Right renal pelvis (tissue), 4 donors: Measurements from ENCODE around the gene ATF5. TPM values are rescaled to one million over a fixed set of nuclear protein-coding genes. Genes with fewer than 3 reads are reported as not detected.

Experiments used
- DNase-seq, 4 donors: peaks; one replicate each; pipeline ENCODE4 v3.0.0-alpha.2; 2013; ENCODE audit warnings: low read depth in 4 of 4, low spot score in 3 of 4, missing footprints in 1 of 4
- polyA plus RNA-seq, 4 donors: library from polyadenylated mRNA; unstranded; fragments of 120-200 nt; gene quantifications; one replicate each; pipeline ENCODE4 v1.2.1, GENCODE V29; 2013; ENCODE audit not compliant: insufficient read length in 4 of 4

Gene ATF5, protein sequence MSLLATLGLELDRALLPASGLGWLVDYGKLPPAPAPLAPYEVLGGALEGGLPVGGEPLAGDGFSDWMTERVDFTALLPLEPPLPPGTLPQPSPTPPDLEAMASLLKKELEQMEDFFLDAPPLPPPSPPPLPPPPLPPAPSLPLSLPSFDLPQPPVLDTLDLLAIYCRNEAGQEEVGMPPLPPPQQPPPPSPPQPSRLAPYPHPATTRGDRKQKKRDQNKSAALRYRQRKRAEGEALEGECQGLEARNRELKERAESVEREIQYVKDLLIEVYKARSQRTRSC
- polyA plus RNA-seq = 10 to 100 TPM; 22.7 to 26.9 (median 23.8) TPM

DNA sequence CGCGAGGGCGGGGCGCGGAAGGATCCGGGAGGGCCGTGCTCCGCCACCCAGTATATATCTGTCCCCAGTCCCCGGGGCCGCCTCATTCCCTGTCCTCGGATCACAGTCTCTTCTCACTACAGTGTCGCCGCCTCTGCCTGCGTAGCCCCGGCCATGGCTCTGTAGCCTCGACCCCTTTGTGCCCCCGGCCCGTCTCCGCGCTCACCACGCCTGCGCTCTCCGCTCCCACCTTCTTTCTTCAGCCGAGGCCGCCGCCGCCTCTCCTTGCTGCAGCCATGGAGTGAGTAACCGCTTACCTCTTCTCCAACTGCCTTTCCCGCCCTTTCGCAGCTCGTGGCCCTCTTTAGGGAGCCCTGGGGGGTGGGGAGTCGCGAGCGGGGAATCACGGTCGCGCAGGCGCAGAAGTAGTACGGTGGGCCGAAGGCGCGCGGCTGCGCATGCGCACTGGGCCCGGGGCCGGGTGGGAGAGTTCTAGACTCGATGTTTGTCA is at the start of gene ATF5, which contains the start of gene NUP62:
ATF5 (plus strand) TSS at position 85 of the 490 bp plus-strand sequence. CDS start 1,646 bp downstream, outside the sequence.
NUP62 (minus strand) TSS at position 384 of the 490 bp plus-strand sequence. CDS start 19,697 bp downstream, outside the sequence.
- peak in 1 of 4 donors; percentile 76 for DNase-seq

DNA sequence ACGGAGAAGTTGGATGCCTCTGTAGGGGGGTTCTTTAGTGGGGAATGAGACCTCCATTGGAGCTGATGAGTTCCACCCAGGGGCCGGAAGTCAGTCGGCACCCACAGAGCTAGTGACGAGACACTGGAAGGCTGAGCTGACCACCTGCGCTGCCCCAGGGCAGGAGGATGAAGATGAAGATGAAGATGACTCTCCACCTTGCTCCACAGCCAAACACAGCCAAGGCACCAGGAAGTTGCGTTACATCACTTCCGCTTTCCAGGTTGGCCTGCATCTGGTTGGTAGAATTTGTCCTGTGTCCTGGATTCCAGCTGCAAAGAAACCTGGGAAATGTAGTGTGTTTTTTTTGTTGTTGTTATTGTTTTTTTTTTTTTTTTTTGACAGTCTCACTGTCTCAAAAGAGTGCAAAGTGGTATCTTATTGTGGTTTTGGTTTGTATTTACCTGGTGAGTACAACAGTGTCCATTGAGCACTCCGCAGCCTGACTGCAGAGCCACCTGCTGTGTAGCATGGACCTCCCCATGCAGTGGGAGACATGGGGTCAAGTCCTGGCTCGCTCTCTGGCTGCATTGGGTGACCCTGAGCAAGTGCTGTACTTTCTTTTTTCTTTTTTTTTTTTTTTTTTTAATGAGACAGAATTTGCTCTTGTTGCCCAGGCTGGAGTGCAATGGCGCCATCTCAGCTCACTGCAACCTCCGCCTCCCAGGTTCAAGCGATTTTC is 49.6 kb upstream of the ATF5 start:
- DNase-seq = no peak

DNA sequence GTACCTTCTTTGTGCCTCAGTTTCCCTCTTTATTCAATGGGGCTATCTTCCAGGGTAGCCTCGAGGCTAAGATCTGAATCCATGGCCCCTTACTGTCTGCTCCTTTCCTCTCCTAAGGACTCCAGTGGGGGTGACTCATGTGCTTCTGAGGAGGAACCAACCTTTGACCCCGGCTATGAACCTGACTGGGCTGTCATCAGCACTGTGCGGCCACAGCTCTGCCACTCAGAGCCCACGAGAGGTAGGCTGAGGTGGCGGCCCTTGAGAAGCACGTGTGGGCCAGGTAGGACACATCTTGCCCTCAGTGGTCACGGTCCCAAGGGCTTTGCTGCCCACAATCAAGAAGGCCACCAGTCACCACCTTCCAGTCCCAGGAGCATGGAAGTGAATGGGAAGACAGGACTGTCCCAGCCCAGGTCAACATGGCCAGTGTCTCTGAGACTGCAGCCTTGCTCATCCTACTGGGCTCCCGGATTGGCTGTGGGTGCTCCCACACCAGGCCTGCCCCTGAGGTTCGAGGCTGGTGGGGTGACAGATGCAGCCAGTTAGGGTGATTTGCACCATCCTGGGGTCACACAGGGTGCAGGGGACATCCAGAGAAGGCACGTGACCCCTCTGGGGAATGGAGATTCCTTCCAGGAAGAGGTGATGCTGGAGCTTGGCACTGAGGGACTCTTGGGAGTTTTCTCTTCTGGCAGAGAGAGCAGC is 48.7 kb upstream of the ATF5 start:
- no peak for DNase-seq

DNA sequence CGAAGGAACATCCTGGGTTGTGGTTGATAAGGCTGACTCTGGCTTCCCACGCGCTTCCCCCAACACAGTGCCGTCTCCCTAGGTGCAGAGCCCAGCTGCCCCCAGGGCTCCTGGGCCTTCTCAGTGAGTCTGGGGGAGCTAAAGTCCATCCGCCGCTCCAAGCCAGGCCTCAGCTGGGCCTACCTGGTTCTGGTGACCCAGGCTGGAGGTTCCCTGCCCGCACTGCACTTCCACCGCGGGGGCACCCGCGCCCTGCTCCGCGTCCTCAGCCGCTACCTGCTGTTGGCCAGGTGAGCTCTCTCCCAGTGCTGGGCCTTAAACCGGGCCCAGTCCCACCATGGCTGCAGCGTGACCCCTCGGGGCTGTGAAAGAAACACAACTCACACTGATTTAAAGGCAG is 47.8 kb upstream of the ATF5 start:
- no peak for DNase-seq

DNA sequence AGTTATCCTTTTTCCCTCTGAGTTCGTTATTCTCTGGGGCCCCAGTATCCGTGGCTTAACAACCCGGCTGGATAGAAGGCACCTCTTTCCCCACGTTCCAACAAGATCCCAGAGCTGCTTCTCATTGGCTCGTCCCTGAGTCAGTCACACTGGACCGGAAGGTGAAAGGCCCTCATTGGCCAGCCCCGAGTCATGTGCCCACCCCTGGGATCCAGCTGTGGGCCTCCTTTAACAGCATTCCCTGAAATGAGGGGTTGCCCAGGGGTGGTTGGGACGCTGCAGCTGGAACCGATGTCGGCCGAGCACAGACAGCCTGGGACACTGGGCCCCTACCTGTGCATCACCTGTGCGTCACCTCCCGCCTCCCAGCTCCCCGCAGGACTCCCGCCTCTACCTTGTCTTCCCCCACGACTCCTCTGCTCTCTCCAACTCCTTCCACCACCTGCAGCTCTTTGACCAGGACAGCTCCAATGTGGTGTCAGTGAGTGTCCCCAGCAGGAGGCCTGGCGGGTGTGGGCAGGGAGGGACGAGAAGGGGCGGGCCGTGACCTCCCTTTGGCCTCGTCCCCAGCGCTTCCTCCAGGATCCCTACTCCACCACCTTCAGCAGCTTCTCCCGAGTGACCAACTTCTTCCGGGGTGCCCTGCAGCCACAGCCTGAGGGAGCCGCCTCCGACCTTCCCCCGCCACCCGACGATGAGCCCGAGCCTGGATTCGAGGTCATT is 47.2 kb upstream of the ATF5 start:
- DNase-seq = no peak

DNA sequence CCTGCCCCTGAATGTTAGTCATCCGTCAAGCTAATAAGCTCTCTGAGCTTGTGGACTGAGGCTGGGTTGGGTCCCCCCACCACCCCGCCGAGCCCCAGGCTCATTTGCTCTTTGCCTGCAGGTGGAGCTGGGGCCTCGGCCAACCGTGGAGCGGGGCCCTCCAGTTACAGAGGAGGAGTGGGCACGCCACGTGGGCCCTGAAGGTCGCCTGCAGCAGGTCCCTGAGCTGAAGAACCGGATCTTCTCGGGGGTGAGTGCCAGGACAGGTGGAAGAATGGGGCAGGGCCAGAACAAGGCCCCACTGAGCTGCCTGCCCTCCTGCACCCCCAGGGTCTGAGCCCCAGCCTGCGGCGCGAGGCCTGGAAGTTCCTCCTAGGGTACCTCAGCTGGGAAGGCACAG is 46.4 kb upstream of the ATF5 start:
- DNase-seq = no peak

DNA sequence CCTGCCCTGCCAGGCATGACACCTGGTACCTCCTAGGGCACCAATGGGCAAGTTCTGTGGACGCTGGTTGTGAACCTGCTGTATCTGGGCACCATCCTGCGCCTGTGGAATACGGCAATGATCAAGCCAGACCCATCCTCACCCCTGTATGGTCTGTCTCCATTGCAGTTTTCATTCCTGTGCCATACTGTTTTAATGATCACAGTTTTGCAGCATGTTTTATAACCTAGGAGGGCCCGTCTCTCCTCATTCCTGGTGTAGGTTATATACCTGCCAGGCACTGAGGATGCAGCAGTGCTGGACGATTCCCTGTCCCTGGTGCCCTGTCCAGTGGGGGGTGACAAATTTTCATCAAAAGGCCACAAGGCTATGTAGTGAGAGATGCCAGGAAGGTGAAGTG is 45.9 kb upstream of the ATF5 start:
- DNase-seq = no peak

DNA sequence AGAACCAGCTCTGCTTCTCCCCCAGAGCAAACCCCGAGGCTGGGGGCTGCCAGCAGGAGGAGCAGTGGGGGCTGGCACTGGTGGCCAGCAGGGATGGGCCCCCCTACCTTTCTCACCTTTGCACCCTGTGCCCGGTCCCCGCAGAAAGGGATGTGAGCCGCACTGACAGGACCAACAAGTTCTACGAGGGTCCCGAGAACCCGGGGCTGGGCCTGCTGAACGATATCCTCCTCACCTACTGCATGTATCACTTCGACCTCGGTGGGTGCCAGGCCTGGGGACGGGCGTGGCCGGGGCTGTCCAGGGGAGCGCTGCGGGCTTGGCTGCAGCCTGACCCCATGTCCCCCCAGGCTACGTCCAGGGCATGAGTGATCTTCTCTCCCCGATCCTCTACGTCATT is 44.9 kb upstream of the ATF5 start:
- DNase-seq = no peak

DNA sequence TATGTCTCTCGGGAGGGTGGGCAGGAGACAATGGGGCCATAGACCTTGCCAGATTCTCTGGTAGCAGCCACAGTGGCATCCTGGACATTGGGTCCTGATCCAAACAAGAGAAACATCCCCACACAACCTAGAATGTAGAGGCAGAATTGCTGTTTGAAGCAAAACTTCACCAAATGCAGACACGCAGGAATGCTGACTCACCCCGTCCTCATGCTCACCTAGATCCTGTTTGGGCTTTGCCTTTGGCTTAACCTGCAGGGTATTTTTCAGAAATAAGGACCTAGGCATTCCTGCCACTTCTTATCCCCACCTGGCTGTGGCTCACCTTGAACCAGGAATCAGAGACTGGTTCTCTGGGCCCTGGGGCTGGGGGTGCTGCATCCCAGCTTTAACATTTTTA is 44.2 kb upstream of the ATF5 start:
- no peak for DNase-seq

DNA sequence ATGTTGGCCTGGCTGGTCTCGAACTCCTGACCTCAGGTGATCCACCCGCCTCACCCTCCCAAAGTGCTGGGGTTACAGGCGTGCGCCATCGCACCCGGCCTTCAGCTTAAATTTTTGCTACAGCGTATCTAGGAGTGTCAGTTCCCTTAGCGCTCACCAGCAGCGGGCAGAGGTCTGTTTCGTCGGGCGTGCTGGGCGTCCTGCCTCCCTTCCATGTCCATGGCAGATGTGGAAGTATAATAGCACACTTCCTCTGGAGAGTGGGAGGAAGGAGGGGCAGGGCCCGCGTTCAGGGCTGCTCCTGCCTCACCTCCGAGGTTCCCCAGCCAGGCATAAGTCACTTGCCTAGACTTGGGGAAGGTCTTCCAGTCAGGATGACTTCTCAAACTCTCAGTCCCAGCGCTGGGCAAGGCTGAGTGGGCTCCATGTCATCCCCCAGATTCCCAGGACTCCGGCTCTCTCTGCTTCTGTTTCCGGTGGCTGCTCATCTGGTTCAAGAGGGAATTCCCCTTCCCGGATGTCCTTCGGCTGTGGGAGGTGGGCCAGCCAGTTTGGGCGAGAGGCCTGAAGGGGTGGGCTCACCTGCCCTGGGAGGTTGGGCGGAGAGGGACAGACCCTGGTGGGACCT is 41.9 kb upstream of the ATF5 start:
- DNase-seq = no peak

DNA sequence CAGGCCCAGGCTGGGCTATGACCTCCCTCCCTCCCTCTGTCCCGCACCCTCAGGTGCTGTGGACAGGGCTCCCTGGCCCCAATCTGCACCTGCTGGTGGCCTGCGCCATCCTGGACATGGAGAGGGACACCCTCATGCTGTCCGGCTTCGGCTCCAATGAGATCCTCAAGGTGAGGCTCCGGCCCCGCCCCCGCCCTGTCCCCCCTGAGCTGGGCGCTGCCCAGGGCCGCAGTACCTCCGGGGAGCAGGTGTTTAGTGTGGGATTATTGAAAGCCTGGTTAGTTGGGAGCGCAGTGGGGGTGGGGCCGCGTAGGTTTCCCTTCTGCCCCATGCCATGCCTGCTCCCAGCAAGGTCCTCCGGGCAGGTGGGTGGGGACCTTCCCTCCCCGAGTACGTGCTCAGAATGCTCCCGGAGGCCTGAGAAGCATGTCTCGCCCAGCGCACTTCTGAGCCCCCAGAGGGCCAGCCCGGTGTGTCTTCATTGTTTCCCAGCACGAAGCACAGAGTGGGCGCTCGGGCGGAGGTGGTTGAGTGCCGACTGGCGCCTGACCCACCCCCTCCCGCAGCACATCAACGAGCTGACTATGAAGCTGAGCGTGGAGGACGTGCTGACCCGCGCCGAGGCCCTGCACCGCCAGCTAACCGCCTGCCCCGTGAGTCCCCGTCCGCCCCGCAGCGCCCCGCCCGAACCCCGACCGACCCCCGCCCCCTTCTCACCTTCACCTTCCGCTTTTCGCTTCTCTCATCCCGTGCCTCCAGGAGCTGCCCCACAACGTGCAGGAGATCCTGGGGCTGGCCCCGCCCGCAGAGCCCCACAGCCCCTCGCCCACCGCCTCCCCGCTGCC is 41.1 kb upstream of the ATF5 start:
- DNase-seq = no peak

DNA sequence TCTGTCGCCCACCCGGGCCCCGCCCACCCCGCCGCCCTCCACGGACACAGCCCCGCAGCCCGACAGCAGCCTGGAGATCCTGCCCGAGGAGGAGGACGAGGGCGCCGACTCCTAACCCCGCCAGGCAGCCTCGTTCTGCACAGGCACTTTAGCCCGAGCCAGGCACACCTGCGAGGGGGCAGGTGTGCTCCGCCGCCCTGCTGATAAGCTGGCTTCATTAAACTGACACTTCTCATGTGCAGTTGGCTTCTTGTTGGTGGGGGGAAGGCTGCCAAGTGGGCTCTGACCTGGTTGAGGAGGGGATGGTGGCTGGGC is 40.5 kb upstream of the ATF5 start:
- no peak for DNase-seq

DNA sequence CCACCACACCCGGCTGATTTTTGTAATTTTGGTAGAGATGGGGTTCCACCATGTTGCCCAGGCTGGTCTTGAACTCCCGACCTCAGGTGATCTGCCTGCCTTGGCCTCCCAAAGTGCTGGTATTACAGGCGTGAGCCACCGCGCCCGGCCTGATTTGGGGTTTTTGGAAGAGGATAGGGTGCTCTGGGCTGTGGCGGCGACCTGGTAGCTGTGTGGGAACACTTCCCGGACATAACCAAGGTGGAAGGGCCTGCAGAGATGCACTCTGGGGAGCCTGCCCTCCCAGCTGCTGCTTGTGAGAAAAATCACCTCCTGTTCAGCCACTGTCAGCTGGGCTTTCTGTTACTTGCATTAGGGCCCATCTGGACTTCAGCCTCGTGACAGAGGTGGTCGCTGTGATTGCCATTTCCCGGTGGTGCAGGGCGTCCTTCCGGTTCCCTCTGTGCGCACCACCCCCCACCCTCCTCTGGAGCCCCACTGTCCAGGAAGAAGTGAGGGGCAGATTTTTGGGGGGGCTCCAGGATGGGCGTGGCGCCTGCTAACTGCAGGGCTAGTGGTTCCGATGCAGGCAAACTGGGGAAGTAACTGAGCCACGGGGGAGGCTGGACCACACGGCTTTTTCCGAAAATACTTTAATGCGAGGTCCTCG is 39.8 kb upstream of the ATF5 start:
- DNase-seq = no peak

DNA sequence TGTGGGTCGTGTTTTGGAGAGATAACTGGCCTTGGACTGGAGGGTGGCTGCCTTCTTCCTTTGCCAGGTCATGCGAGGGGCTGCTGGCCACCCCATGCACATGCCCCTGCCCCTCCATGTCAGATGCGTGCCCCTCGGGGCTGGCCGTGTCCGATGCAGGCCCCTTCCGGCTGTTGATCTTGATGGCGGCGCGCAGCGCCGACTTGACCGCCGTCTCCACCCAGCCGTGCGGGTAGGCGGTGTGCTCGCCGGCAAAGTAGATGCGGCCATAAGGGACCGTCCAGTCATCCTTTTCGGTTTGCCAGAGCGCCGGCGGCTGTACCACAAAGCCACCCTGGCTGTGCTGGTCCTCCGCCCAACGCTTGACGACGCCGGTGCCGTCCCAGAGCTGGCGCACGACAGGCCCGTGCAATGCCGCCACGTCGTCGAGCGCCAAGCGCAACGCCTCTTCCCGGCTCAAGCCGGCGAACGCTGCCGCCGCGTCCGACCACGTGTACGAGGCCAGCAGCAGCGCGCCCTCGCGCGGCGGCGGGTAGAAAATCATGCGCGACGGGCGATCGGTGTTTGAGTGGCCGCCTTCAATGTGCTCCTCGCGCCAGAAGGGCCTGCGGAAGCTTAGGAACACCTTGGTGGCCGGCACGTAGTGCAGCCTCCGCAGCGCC is 39.2 kb upstream of the ATF5 start:
- peak in 2 of 4 donors; percentile 51 to 76 for DNase-seq

DNA sequence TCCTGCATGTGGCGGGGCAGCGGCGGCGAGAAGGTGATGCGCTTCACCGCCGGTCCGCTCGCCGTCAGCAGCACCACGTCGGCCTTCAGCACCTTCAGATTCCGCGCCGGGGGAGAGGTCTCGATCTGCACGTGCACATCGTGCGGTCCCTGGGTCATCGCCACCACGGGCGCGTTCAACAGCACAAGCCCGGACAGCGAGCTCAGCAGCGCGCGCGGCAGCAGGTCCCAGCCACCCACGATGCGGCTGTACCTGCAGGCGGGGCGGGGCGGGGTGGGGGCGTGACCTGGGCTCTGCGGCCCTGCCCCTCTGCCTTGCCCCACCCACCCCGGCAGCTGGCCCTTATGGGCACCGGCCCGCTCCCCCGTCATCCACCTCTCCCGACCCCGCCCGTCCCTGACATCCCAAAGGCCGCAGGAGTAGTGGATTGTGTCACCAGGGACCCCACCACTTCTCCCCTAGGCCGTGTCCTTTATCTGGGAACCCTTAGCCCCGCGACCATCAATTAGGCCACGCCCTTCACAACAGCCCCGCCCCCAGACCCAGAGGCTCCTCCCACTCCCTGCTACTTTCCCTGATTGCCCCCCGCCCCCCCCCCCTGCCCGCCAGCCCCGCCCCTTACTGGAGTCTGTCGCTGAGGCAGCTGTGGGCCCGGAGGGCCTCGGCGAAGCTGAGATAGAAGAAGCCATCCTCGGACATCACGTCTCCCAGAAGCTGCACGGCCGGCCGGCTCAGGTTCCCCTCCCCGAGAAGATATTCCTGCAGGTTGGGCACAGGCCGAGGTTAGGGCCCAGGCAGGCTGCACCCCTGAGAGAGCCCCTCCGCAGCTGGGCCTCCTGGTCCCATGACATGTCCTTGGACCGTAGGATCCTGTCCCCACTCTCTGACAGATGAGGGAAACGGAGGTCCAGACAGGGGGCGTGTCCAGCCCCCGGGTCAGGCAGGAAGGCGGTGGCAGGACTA is 38.4 kb upstream of the ATF5 start:
- no peak for DNase-seq

DNA sequence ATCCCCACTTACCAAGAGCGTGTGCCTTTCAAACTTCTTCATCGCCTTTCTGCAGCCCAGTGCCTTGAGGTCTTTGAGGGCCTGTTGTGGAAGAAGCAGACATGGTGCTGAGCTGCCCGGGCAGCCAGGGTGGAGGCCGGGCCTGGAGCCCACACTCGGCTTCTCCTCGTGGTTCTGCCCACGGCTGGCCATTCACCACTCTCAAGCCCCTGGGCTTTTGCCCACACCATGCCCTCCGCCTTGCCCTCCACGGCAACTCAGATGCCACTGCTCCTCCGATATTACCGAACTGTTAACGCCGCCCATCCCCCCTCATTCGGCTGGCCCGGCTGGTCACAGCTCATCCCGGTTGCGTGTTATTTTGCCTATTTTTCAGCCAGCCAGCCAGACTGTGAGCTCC is 37.6 kb upstream of the ATF5 start:
- no peak for DNase-seq

DNA sequence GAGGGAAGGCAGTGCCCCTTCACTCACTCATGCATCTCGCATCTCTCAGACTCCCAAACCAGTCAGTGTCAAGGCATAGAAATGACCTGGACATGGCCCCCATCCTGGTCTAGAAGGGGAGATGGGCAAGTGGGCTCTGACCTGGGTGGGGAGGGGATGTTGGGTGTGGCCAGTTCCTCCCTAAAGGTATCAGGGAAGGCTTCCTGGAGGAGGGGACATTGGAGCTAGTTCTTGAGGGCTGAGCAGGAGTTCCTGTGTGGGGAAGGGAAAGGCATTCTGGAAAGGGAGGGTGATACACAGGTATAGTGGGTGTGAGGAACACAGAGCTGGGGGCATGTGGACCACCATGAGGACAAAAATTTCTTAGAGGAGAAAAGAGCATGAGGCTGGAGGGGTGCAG is 36.3 kb upstream of the ATF5 start:
- DNase-seq = no peak
